Sigmoid colon (tissue), 7 donors: ENCODE measurements around the gene MKNK1. TPM values are rescaled to one million over a fixed set of nuclear protein-coding genes. Genes with fewer than 3 reads are reported as not detected.

Experiments
- DNase-seq: peaks from one replicate; pipeline ENCODE4 v3.0.0-alpha.2; 2019
- H3K27ac ChIP-seq, 4 donors: fragments of 200-600 bp; sonication (generic); one replicate each; pipeline ENCODE4 v1.5.1; 2016 to 2019; ENCODE audit warnings: mild to moderate bottlenecking in 1 of 4
- H3K27me3 ChIP-seq, 3 donors: fragments of 200-600 bp; sonication (generic); one replicate each; pipeline ENCODE4 v1.5.1; 2019; ENCODE audit warnings: mild to moderate bottlenecking in 1 of 3
- H3K36me3 ChIP-seq, 4 donors: fragments of 200-600 bp; sonication (generic); one replicate each; pipeline ENCODE4 v1.5.1; 2016 to 2019
- H3K4me1 ChIP-seq, 4 donors: fragments of 200-600 bp; sonication (generic); one replicate each; pipeline ENCODE4 v1.5.1; 2017 to 2019
- H3K4me3 ChIP-seq, 4 donors: fragments of 200-600 bp; sonication (generic); one replicate each; pipeline ENCODE4 v1.5.1; 2017 to 2019; ENCODE audit warnings: mild to moderate bottlenecking in 2 of 4, moderate library complexity in 1 of 4
- H3K9me3 ChIP-seq, 4 donors: fragments of 200-600 bp in 3 of 4; sonication (generic) in 3 of 4; one replicate each; pipeline versions ENCODE4 v1.5.1 to v1.6.1; 2013 to 2019
- EP300 ChIP-seq, 4 donors: sonication (generic); formaldehyde crosslinking; IDR thresholded peaks; one replicate each; pipeline ENCODE4 v1.6.1; 2017; ENCODE audit warnings: antibody characterized with exemption in 4 of 4
- POLR2A ChIP-seq, 2 donors: fragments of 450-650 bp; IDR thresholded peaks; one replicate each; pipeline ENCODE4 v1.6.1; 2016; ENCODE audit warnings: antibody characterized with exemption in 2 of 2, mild to moderate bottlenecking in 2 of 2, moderate library complexity in 2 of 2
- POLR2AphosphoS5 ChIP-seq, 4 donors: sonication (generic); formaldehyde crosslinking; IDR thresholded peaks; one replicate each; pipeline ENCODE4 v1.6.1; 2017; ENCODE audit warnings: antibody characterized with exemption in 4 of 4
- WGBS, 2 donors: extraction: QIAGEN DNeasy Blood & Tissue Kit; methylation state at CpG; one replicate each; pipeline ENCODE4 v1.1.7; 2013; 5-methylcytosine and 5-hydroxymethylcytosine counted together
- intact Hi-C: fragments of 100-400 bp; cut with DNase I; formaldehyde crosslinking; loops from one replicate; pipeline ENCODE4 v1.15.1; 2023
- polyA plus RNA-seq, 3 donors: library from polyadenylated mRNA; stranded (reverse); fragments of 200-250 nt; gene quantifications; one replicate each; pipeline ENCODE4 v1.2.3, GENCODE V29; 2013
- total RNA-seq, 4 donors: library from RNA; depleted of rRNA; stranded (reverse); fragments of >200 nt; gene quantifications; one replicate each; pipeline ENCODE4 v1.1.0, GENCODE V29; 2016
- TF ChIP-seq, protein P1 (sequence below), 4 experiments: fragments of 450-650 bp in 3 of 4; fragments of 200-600 bp in 1 of 4; IDR thresholded peaks; one replicate each; pipeline ENCODE4 v1.5.1; 2016 to 2019; ENCODE audit warnings: antibody characterized with exemption in 4 of 4, mild to moderate bottlenecking in 3 of 4, moderate library complexity in 2 of 4
- donor health status: healthy with polysubstance abuse.
- donor health status: Bipolar disorder and iron deficiency.
- donor health status: healthy.

Gene MKNK1
- total and polyA plus RNA-seq, 7 donors = 15.0 to 54.3 (median 32.1) TPM

DNA sequence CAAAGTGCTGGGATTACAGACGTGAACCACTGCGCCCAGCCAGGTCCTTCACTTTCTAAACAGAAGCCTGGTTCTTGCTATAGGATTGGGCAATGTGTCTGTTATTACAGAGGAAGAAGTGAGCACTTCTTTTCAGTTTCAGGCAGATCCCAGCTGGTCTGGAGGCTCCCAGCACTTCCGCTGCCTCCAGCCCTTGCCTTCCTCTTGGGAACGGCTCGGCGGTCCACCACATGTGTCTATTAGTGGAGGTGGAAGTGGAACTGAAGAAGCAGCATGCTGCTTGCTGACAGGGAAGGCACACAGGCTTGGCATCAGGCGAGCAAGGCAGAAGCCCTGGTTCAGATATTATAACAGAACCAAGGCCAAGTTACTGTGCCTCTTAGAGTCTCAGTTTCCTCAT, 17.0 kb downstream of the MKNK1 start:
- no peaks in the 10 kb centered on the region for H3K9me3 ChIP-seq
- peaks cover 35 to 80% (median 42%) of the 10 kb centered on the region in 4 donors for H3K36me3 ChIP-seq
- intact Hi-C loops = no loop called here
- no peak overlapping the region for H3K4me3 ChIP-seq
- DNase-seq = peak; percentile 82
- H3K27me3 ChIP-seq = no peaks in the 10 kb centered on the region
- TF ChIP-seq, protein P1, sequence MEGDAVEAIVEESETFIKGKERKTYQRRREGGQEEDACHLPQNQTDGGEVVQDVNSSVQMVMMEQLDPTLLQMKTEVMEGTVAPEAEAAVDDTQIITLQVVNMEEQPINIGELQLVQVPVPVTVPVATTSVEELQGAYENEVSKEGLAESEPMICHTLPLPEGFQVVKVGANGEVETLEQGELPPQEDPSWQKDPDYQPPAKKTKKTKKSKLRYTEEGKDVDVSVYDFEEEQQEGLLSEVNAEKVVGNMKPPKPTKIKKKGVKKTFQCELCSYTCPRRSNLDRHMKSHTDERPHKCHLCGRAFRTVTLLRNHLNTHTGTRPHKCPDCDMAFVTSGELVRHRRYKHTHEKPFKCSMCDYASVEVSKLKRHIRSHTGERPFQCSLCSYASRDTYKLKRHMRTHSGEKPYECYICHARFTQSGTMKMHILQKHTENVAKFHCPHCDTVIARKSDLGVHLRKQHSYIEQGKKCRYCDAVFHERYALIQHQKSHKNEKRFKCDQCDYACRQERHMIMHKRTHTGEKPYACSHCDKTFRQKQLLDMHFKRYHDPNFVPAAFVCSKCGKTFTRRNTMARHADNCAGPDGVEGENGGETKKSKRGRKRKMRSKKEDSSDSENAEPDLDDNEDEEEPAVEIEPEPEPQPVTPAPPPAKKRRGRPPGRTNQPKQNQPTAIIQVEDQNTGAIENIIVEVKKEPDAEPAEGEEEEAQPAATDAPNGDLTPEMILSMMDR (IDR thresholded peaks at IDR 0.05) = no peak
- TF ChIP-seq POLR2A (IDR thresholded peaks at IDR 0.05) = no peak
- no peak for TF ChIP-seq POLR2AphosphoS5 (IDR thresholded peaks at IDR 0.05)
- no peak for TF ChIP-seq EP300 (IDR thresholded peaks at IDR 0.05)
- H3K27ac ChIP-seq = no peak overlapping the region
- 89 to 94% methylated on average over 7 of the region's 7 CpGs for WGBS, 2 donors
- H3K4me1 ChIP-seq = no peaks in the 10 kb centered on the region

DNA sequence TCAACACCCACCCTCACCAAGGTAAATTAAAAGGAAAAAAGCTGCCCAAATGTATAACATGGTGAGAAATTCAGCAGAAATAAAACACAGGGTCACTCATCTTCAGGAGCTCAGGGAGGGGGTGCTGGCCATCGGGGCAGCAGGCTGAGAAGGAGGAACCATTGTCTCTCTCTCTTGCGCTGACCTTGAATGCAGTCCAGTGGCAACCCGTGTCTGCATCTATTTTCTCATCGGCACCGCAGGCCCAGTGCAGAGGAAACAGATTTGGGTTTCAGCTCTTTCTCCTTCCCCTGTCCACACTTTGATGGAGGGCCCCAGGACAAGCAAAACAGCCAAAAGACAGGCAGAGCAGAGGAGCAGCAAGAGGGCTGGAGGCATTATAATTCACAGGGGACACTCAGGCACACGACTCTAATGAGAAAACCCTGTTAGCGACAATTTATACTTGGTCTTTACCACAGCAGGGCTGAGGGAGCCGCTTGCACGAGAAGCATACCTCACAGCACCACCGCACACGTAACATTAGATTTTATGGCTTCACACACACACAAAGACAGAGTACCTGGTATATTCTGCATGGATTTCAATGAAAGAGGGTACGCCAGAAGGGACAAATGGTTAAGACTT, 18.6 kb downstream of the MKNK1 start:
- H3K27me3 ChIP-seq = no peaks in the 10 kb centered on the region
- no peak overlapping the region for H3K27ac ChIP-seq
- no peak overlapping the region for H3K4me3 ChIP-seq
- intact Hi-C loops = no loop called here
- TF ChIP-seq POLR2A (IDR thresholded peaks at IDR 0.05) (no peak), EP300 (IDR thresholded peaks at IDR 0.05) (no peak), POLR2AphosphoS5 (IDR thresholded peaks at IDR 0.05) (no peak)
- TF ChIP-seq, protein P1 (IDR thresholded peaks at IDR 0.05) = no peak
- no peaks in the 10 kb centered on the region for H3K4me1 ChIP-seq
- H3K9me3 ChIP-seq = no peaks in the 10 kb centered on the region
- peaks cover 25 to 78% (median 33%) of the 10 kb centered on the region in 4 donors for H3K36me3 ChIP-seq
- DNase-seq = no peak
- WGBS, 2 donors = 88 to 89% methylated on average over 12 of the region's 12 CpGs

DNA sequence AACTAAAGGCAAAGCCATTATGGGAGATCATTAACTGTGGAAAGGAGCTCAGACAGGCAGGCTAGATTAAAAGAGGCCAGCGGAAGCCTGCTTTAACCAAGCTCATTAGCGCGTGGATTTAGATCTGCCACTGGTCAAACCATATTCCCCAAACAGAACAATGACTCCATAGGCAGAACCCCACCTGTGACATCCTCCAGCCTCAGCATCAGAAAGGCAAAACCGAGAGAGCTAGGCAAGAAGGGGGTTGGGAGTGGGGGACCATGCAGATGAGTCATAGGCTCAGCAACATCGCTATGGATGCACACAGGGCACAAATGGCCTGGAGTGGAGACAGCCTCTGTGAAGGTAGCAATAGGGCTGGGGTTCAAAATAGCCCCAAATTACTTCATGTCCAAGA, 20.6 kb downstream of the MKNK1 start:
- DNase-seq = no peak
- no peak overlapping the region for H3K4me3 ChIP-seq
- intact Hi-C loops = no loop called here
- H3K36me3 ChIP-seq = peaks cover 16 to 82% (median 35%) of the 10 kb centered on the region in 4 donors
- H3K27ac ChIP-seq = no peak overlapping the region
- no peaks in the 10 kb centered on the region for H3K27me3 ChIP-seq
- TF ChIP-seq POLR2A (IDR thresholded peaks at IDR 0.05) = no peak
- no peak for TF ChIP-seq POLR2AphosphoS5 (IDR thresholded peaks at IDR 0.05)
- TF ChIP-seq, protein P1 (IDR thresholded peaks at IDR 0.05) = no peak
- TF ChIP-seq EP300 (IDR thresholded peaks at IDR 0.05) = no peak
- H3K4me1 ChIP-seq = no peaks in the 10 kb centered on the region
- 91 to 94% methylated on average over 5 of the region's 5 CpGs for WGBS, 2 donors
- H3K9me3 ChIP-seq = no peaks in the 10 kb centered on the region

DNA sequence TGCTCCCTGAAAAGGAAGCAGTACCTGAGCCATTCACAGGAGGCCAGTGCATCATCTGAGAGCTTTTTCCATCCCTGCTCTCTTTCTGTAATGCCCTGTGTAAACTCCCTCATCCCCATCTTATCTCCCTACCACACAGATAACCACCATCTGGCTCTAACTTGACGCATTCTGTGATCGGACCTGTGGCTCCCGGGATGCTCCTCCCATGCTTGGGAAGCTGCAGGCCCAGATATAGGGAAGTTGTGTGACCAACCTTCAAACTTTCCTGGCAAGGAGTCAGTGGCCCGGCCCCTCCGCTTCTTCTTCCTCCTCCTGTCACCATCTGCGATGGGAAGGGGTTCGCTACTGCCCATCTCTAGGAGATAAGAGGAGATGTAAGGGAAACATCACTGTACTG, 21.1 kb downstream of the MKNK1 start:
- Histone ChIP-seq H3K9me3 (no peaks in the 10 kb centered on the region), H3K4me1 (no peaks in the 10 kb centered on the region), H3K27me3 (no peaks in the 10 kb centered on the region), H3K36me3 (peaks cover 16 to 87% (median 35%) of the 10 kb centered on the region in 4 donors), H3K4me3 (no peak overlapping the region), H3K27ac (no peak overlapping the region)
- DNase-seq = no peak
- 86 to 91% methylated on average over 7 of the region's 7 CpGs for WGBS, 2 donors
- TF ChIP-seq POLR2AphosphoS5 (IDR thresholded peaks at IDR 0.05) (no peak), EP300 (IDR thresholded peaks at IDR 0.05) (no peak), POLR2A (IDR thresholded peaks at IDR 0.05) (no peak)
- TF ChIP-seq, protein P1 (IDR thresholded peaks at IDR 0.05) = no peak
- intact Hi-C loops = no loop called here
